ENCODE measurements around the gene ASCL1. TPM values are rescaled to one million over a fixed set of nuclear protein-coding genes. Genes with fewer than 3 reads are reported as not detected.

Gene ASCL1
- total RNA-seq, 2 experiments from 2014 or later = not detected

DNA sequence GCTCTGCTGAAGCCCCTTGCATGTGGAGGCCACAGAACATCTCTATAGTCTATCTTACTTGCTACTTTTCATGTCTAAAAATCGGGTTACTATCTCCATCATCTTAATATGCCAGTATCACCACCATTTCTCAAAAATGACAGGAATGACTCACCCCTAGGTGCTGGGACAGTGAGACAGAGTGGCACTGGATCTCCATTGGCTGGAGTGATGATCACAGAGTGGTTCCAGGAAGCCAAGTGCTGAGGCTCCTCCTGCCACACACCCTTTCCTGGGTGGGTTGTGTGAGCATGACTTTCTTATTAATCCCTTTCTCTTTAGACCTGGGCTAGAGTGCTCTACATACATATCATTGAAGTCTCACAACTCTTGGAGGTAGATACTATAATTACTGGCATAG is 3.3 kb upstream of the ASCL1 start:
- Mint-ChIP-seq H3K4me3 (no peak overlapping the region), H3K27ac (no peak overlapping the region), H3K27me3 (peaks cover 76% of the 10 kb centered on the region), H3K4me1 (ENCODE audit: low read depth) (peaks cover 17% of the 10 kb centered on the region), H3K36me3 (ENCODE audit: low read depth) (no peaks in the 10 kb centered on the region), H3K9me3 (no peaks in the 10 kb centered on the region)
- ChIA-PET CTCF (no interaction called here), POLR2A (interaction anchor here (0.8 kb wide), 1 partner anchor 548 kb away, joined by 3 read pairs; no protein-coding TSS in a partner anchor)
- peak; percentile 52 for DNase-seq
- ATAC-seq = peak; percentile 84
- TF ChIP-seq, protein P1, sequence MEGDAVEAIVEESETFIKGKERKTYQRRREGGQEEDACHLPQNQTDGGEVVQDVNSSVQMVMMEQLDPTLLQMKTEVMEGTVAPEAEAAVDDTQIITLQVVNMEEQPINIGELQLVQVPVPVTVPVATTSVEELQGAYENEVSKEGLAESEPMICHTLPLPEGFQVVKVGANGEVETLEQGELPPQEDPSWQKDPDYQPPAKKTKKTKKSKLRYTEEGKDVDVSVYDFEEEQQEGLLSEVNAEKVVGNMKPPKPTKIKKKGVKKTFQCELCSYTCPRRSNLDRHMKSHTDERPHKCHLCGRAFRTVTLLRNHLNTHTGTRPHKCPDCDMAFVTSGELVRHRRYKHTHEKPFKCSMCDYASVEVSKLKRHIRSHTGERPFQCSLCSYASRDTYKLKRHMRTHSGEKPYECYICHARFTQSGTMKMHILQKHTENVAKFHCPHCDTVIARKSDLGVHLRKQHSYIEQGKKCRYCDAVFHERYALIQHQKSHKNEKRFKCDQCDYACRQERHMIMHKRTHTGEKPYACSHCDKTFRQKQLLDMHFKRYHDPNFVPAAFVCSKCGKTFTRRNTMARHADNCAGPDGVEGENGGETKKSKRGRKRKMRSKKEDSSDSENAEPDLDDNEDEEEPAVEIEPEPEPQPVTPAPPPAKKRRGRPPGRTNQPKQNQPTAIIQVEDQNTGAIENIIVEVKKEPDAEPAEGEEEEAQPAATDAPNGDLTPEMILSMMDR (IDR thresholded peaks at IDR 0.05) = no peak
- intact Hi-C loops (cut with micrococcal nuclease) = loop anchor here (5.0 kb wide), 1 partner anchor 548 kb away; no protein-coding TSS in a partner anchor

GRCh38 chr12:102955926-102956737 is 1.3 kb upstream of the ASCL1 start:
- Mint-ChIP-seq H3K27ac (no peak overlapping the region), H3K4me3 (no peak overlapping the region), H3K9me3 (no peaks in the 10 kb centered on the region), H3K36me3 (ENCODE audit: low read depth) (no peaks in the 10 kb centered on the region), H3K4me1 (ENCODE audit: low read depth) (peaks cover 14% of the 10 kb centered on the region), H3K27me3 (peaks cover 73% of the 10 kb centered on the region)
- TF ChIP-seq, protein P1 (IDR thresholded peaks at IDR 0.05) = no peak
- intact Hi-C loops (cut with micrococcal nuclease) = no loop called here
- DNase-seq (no peak), ATAC-seq (no peak)
- POLR2A ChIA-PET = no interaction called here
- CTCF ChIA-PET = interaction anchor here (1.1 kb wide), 1 partner anchor 8 kb away, joined by 3 read pairs; no protein-coding TSS in a partner anchor

GRCh38 chr12:102956738-102957327 is 641 bp upstream of the ASCL1 start:
- TF ChIP-seq, protein P1 (IDR thresholded peaks at IDR 0.05) = no peak
- no peaks in the 10 kb centered on the region for H3K9me3 Mint-ChIP-seq
- H3K4me1 Mint-ChIP-seq (ENCODE audit: low read depth) = peaks cover 18% of the 10 kb centered on the region
- peaks cover 77% of the 10 kb centered on the region for H3K27me3 Mint-ChIP-seq
- H3K27ac Mint-ChIP-seq = no peak overlapping the region
- ChIA-PET POLR2A (no interaction called here), CTCF (interaction anchor here (1.1 kb wide), 1 partner anchor 8 kb away, joined by 3 read pairs; no protein-coding TSS in a partner anchor)
- H3K36me3 Mint-ChIP-seq (ENCODE audit: low read depth) = no peaks in the 10 kb centered on the region
- peak overlapping the region; percentile 26 for H3K4me3 Mint-ChIP-seq
- no peak for ATAC-seq
- DNase-seq = no peak
- intact Hi-C loops (cut with micrococcal nuclease) = no loop called here

DNA sequence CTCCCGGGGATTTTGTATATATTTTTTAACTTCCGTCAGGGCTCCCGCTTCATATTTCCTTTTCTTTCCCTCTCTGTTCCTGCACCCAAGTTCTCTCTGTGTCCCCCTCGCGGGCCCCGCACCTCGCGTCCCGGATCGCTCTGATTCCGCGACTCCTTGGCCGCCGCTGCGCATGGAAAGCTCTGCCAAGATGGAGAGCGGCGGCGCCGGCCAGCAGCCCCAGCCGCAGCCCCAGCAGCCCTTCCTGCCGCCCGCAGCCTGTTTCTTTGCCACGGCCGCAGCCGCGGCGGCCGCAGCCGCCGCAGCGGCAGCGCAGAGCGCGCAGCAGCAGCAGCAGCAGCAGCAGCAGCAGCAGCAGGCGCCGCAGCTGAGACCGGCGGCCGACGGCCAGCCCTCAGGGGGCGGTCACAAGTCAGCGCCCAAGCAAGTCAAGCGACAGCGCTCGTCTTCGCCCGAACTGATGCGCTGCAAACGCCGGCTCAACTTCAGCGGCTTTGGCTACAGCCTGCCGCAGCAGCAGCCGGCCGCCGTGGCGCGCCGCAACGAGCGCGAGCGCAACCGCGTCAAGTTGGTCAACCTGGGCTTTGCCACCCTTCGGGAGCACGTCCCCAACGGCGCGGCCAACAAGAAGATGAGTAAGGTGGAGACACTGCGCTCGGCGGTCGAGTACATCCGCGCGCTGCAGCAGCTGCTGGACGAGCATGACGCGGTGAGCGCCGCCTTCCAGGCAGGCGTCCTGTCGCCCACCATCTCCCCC is 777 bp downstream of the ASCL1 start:
- ChIA-PET POLR2A (no interaction called here), CTCF (no interaction called here)
- no peak overlapping the region for H3K27ac Mint-ChIP-seq
- ATAC-seq (no peak), DNase-seq (peak; percentile 44)
- peaks cover 80% of the 10 kb centered on the region for H3K27me3 Mint-ChIP-seq
- no peaks in the 10 kb centered on the region for H3K9me3 Mint-ChIP-seq
- TF ChIP-seq, protein P1 (IDR thresholded peaks at IDR 0.05) = no peak
- H3K4me3 Mint-ChIP-seq = peak overlapping the region; percentile 62
- intact Hi-C loops (cut with micrococcal nuclease) = no loop called here
- H3K4me1 Mint-ChIP-seq (ENCODE audit: low read depth) = peaks cover 25% of the 10 kb centered on the region
- H3K36me3 Mint-ChIP-seq (ENCODE audit: low read depth) = no peaks in the 10 kb centered on the region
